ENCODE measurements around the gene APOA4. TPM values are rescaled to one million over a fixed set of nuclear protein-coding genes. Genes with fewer than 3 reads are reported as not detected.

APOA4 gene
- total and polyA plus RNA-seq, 2 donors (not counting 3 experiments of a cell fraction or from before 2014, with no cell fraction given), result not detected

- Histone ChIP-seq H3K27ac (ENCODE audit: insufficient read depth, low read depth, low read length) (no peak overlapping the region), H2AFZ (ENCODE audit: low read depth, low read length) (no peak overlapping the region), H3K4me2 (ENCODE audit: insufficient read depth, low read length) (no peak overlapping the region), H3K4me1 (ENCODE audit: control insufficient read depth, extremely low read depth, insufficient read depth, low read length) (peaks cover 6% of the 10 kb centered on the region), H3K9me3 (replicated peaks; ENCODE audit: control insufficient read depth, insufficient read depth, low read length) (no peaks in the 10 kb centered on the region), H3K79me2 (ENCODE audit: control insufficient read depth, insufficient read depth, low read length) (no peaks in the 10 kb centered on the region), H3K9ac (replicated peaks; ENCODE audit: extremely low read depth, insufficient read depth, low read length) (no peak overlapping the region), H3K36me3 (ENCODE audit: control insufficient read depth in 2 of 2, extremely low read depth in 1 of 2, insufficient read depth in 2 of 2, low read length in 2 of 2) (no peaks in the 10 kb centered on the region), H3K27me3 (ENCODE audit: control insufficient read depth in 2 of 2, insufficient read depth in 2 of 2, low read length in 2 of 2) (no peaks in the 10 kb centered on the region), H4K20me1 (replicated peaks; ENCODE audit: control insufficient read depth, extremely low read depth, insufficient read depth, low read length) (no peaks in the 10 kb centered on the region), H3K9me1 (replicated peaks; ENCODE audit: control insufficient read depth, extremely low read depth, insufficient read depth, low read length) (no peaks in the 10 kb centered on the region), H3K4me3 (replicated peaks in 1 of 3; ENCODE audit: insufficient read depth in 1 of 3, low read depth in 1 of 3, low read length in 3 of 3) (no peak overlapping the region)
- CTCF ChIA-PET, result interaction anchor here (1.3 to 5.0 kb wide), 4 partner anchors 10 to 43 kb away, joined by 3 to 272 read pairs (median 12); partner anchors contain the start of genes APOA4 and APOA5
- DNase-seq (ENCODE audit: low read depth, low spot score), result no peak
- no TSS peak for BruUV-seq (replicated peaks)
- POLR2A ChIA-PET, result no interaction called here
- intact Hi-C loops (cut with micrococcal nuclease), result no loop called here
- dilution Hi-C loops (cut with MboI; ENCODE audit: extremely low pct_ligation_motif_present, low sequenced_read_pairs), result no loop called here
- TF ChIP-seq POLR2AphosphoS5 (IDR thresholded peaks at IDR 0.05; ENCODE audit: insufficient read depth, low read depth, low read length) (no peak), MYC (IDR thresholded peaks at IDR 0.05; ENCODE audit: low read depth, low read length) (no peak), JUN (IDR thresholded peaks at IDR 0.05; ENCODE audit: borderline replicate concordance, insufficient read depth, insufficient read length, low read depth) (no peak), POLR2A (IDR thresholded peaks at IDR 0.05; ENCODE audit: low read depth, low read length) (no peak), EZH2 (IDR thresholded peaks at IDR 0.05; ENCODE audit: borderline replicate concordance, low read depth, low read length, severe bottlenecking) (no peak), GATA2 (IDR thresholded peaks at IDR 0.05; ENCODE audit: insufficient read depth, insufficient read length, low read depth, low read length) (no peak), FOS (IDR thresholded peaks at IDR 0.05; ENCODE audit: borderline replicate concordance, insufficient read depth, low read length) (no peak)
- TF ChIP-seq, protein P1, sequence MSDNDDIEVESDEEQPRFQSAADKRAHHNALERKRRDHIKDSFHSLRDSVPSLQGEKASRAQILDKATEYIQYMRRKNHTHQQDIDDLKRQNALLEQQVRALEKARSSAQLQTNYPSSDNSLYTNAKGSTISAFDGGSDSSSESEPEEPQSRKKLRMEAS (IDR thresholded peaks at IDR 0.05; ENCODE audit: insufficient read depth, insufficient read length), result no peak
- TF ChIP-seq, protein P2, sequence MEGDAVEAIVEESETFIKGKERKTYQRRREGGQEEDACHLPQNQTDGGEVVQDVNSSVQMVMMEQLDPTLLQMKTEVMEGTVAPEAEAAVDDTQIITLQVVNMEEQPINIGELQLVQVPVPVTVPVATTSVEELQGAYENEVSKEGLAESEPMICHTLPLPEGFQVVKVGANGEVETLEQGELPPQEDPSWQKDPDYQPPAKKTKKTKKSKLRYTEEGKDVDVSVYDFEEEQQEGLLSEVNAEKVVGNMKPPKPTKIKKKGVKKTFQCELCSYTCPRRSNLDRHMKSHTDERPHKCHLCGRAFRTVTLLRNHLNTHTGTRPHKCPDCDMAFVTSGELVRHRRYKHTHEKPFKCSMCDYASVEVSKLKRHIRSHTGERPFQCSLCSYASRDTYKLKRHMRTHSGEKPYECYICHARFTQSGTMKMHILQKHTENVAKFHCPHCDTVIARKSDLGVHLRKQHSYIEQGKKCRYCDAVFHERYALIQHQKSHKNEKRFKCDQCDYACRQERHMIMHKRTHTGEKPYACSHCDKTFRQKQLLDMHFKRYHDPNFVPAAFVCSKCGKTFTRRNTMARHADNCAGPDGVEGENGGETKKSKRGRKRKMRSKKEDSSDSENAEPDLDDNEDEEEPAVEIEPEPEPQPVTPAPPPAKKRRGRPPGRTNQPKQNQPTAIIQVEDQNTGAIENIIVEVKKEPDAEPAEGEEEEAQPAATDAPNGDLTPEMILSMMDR (IDR thresholded peaks at IDR 0.05; ENCODE audit: extremely low read depth in 1 of 2, insufficient read depth in 1 of 2, low read depth in 1 of 2, low read length in 2 of 2), result no peak
- no peak for FAIRE-seq
These were observed 10.9 kb upstream of the APOA4 start for GRCh38 chr11:116833816-116834534.
